ENCODE data around the gene BCL11A. TPM values are rescaled to one million over a fixed set of nuclear protein-coding genes. Genes with fewer than 3 reads are reported as not detected.
A peak's percentile ranks its signal among the peaks of the same experiment; 100 is the strongest.

Gene BCL11A
- total and polyA plus RNA-seq, 2 experiments from 2014 or later: 57.5 to 77.6 TPM

GRCh38 chr2:60472663-60473289, 80.7 kb downstream of the BCL11A start:
- Histone ChIP-seq H3K9me2 (ENCODE audit: insufficient read depth) (no peaks in the 10 kb centered on the region), H4K20me1 (replicated peaks; ENCODE audit: insufficient read depth) (peaks cover 43% of the 10 kb centered on the region), H3K27ac (ENCODE audit: low read depth) (no peak overlapping the region), H2AFZ (no peak overlapping the region), H3K4me1 (ENCODE audit: insufficient read depth) (peaks cover 83% of the 10 kb centered on the region), H3K79me2 (replicated peaks; ENCODE audit: insufficient read depth) (peaks cover 88% of the 10 kb centered on the region), H3K27me3 (ENCODE audit: insufficient read depth) (peaks cover 17% of the 10 kb centered on the region), H3K4me3 (no peak overlapping the region), H3F3A (replicated peaks; ENCODE audit: low read depth) (no peaks in the 10 kb centered on the region), H3K4me2 (peak overlapping the region; percentile 72; the same call in 1 of the 2 replicates), H3K36me3 (ENCODE audit: insufficient read depth) (no peaks in the 10 kb centered on the region)
- Mint-ChIP-seq H3K27me3 (ENCODE audit: insufficient read depth, low read depth, poor library complexity) (peaks cover 24% of the 10 kb centered on the region), H3K4me1 (peaks cover 85% of the 10 kb centered on the region), H3K4me3 (no peak overlapping the region), H3K9me3 (no peaks in the 10 kb centered on the region; the same call in 2 of the 3 replicates), H3K36me3 (ENCODE audit: low read depth) (peaks cover 12% of the 10 kb centered on the region), H3K27ac (no peak overlapping the region)
- ATAC-seq (no peak), DNase-seq (ENCODE audit: low spot score) (no peak)
- TF ChIP-seq ZNF114 (CRISPR knock-in tag; IDR thresholded peaks at IDR 0.05): no peak
- TF ChIP-seq ZNF462 (CRISPR knock-in tag; IDR thresholded peaks at IDR 0.05): no peak
- no peak for TF ChIP-seq STAT1 (IDR thresholded peaks at IDR 0.05; ENCODE audit: unreplicated experiment)
- TF ChIP-seq EZH2 (IDR thresholded peaks at IDR 0.05; ENCODE audit: low read depth, unreplicated experiment): no peak
- no peak for TF ChIP-seq CTCF (conservative IDR thresholded peaks at IDR 0.05; ENCODE audit: low read depth in 2 of 2)
- TF ChIP-seq ETS1 (IDR thresholded peaks at IDR 0.05): no peak
- no peak for TF ChIP-seq NANOG (IDR thresholded peaks at IDR 0.05; ENCODE audit: borderline replicate concordance)
- TF ChIP-seq JUNB (IDR thresholded peaks at IDR 0.05; ENCODE audit: unreplicated experiment): no peak
- no peak for TF ChIP-seq CREB1 (CRISPR knock-in tag; IDR thresholded peaks at IDR 0.05; ENCODE audit: low read depth)
- TF ChIP-seq ZNF331 (CRISPR knock-in tag; IDR thresholded peaks at IDR 0.05; ENCODE audit: low read depth): no peak
- TF ChIP-seq POLR2AphosphoS5 (IDR thresholded peaks at IDR 0.05; ENCODE audit: low read depth): no peak
- TF ChIP-seq, protein P1, sequence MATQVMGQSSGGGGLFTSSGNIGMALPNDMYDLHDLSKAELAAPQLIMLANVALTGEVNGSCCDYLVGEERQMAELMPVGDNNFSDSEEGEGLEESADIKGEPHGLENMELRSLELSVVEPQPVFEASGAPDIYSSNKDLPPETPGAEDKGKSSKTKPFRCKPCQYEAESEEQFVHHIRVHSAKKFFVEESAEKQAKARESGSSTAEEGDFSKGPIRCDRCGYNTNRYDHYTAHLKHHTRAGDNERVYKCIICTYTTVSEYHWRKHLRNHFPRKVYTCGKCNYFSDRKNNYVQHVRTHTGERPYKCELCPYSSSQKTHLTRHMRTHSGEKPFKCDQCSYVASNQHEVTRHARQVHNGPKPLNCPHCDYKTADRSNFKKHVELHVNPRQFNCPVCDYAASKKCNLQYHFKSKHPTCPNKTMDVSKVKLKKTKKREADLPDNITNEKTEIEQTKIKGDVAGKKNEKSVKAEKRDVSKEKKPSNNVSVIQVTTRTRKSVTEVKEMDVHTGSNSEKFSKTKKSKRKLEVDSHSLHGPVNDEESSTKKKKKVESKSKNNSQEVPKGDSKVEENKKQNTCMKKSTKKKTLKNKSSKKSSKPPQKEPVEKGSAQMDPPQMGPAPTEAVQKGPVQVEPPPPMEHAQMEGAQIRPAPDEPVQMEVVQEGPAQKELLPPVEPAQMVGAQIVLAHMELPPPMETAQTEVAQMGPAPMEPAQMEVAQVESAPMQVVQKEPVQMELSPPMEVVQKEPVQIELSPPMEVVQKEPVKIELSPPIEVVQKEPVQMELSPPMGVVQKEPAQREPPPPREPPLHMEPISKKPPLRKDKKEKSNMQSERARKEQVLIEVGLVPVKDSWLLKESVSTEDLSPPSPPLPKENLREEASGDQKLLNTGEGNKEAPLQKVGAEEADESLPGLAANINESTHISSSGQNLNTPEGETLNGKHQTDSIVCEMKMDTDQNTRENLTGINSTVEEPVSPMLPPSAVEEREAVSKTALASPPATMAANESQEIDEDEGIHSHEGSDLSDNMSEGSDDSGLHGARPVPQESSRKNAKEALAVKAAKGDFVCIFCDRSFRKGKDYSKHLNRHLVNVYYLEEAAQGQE (IDR thresholded peaks at IDR 0.05; ENCODE audit: unreplicated experiment): no peak
- TF ChIP-seq EZH2phosphoT487 (IDR thresholded peaks at IDR 0.05; ENCODE audit: unreplicated experiment): no peak

All from GM23338 (cell line).